Measurements from ENCODE around the gene OPN1MW3. TPM values are rescaled to one million over a fixed set of nuclear protein-coding genes. Genes with fewer than 3 reads are reported as not detected.
"Not testable (repeated sequence)": the region's sequence is repeated elsewhere in the genome, so short reads cannot be mapped to it uniquely, and the experiment has no call there.

Gene OPN1MW3
- polyA plus RNA-seq, 1 donor from 2014 or later, result not detected

GRCh38 chrX:154284489-154285338, 27.3 kb downstream of the OPN1MW3 start:
- H3F3A ChIP-seq (ENCODE audit: insufficient read depth, low read length, poor library complexity, severe bottlenecking); H3K4me3 ChIP-seq (ENCODE audit: low read length); H3K36me3 ChIP-seq (ENCODE audit: insufficient read depth, low read length); H2AFZ ChIP-seq (ENCODE audit: low read depth, low read length); H3K9ac ChIP-seq (ENCODE audit: low read length); H3K27ac ChIP-seq (ENCODE audit: low read length); H4K20me1 ChIP-seq (ENCODE audit: insufficient read depth); H3K4me2 ChIP-seq (ENCODE audit: low read length); H3K27me3 ChIP-seq (ENCODE audit: insufficient read depth, low read depth, low read length); H3K79me2 ChIP-seq (replicated peaks; ENCODE audit: insufficient read depth, low read length); H3K9me2 ChIP-seq (ENCODE audit: insufficient read depth, low read length); H3K9me3 ChIP-seq (ENCODE audit: low read length): not testable (repeated sequence)

DNA sequence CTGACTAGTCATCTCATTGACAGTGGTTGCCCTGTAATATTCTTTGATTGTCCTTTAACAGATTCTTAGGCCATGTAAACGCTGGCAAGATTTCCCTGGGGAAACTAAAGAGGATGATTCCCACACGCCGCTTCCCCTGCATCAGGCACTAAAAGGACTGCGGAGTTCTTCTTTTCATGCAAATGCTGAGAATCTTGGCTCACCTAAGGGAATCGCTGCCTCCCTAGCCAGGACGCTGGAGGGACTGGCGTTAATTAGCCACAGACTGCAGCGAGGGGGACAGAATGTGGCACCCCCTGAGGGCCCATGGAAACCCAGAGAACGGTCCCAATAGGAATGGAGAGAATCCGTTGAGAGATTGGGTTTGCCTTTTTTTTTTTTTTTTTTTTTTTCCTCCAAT, 29.0 kb downstream of the OPN1MW3 start:
- H3K27ac ChIP-seq (ENCODE audit: low read length); H3K36me3 ChIP-seq (ENCODE audit: insufficient read depth, low read length); H2AFZ ChIP-seq (ENCODE audit: low read depth, low read length); H3K79me2 ChIP-seq (replicated peaks; ENCODE audit: insufficient read depth, low read length); H3K4me3 ChIP-seq (ENCODE audit: low read length); H3K9me2 ChIP-seq (ENCODE audit: insufficient read depth, low read length); H3F3A ChIP-seq (ENCODE audit: insufficient read depth, low read length, poor library complexity, severe bottlenecking); H3K9me3 ChIP-seq (ENCODE audit: low read length); H3K4me2 ChIP-seq (ENCODE audit: low read length); H3K9ac ChIP-seq (ENCODE audit: low read length); H4K20me1 ChIP-seq (ENCODE audit: insufficient read depth); H3K27me3 ChIP-seq (ENCODE audit: insufficient read depth, low read depth, low read length): not testable (repeated sequence)

DNA sequence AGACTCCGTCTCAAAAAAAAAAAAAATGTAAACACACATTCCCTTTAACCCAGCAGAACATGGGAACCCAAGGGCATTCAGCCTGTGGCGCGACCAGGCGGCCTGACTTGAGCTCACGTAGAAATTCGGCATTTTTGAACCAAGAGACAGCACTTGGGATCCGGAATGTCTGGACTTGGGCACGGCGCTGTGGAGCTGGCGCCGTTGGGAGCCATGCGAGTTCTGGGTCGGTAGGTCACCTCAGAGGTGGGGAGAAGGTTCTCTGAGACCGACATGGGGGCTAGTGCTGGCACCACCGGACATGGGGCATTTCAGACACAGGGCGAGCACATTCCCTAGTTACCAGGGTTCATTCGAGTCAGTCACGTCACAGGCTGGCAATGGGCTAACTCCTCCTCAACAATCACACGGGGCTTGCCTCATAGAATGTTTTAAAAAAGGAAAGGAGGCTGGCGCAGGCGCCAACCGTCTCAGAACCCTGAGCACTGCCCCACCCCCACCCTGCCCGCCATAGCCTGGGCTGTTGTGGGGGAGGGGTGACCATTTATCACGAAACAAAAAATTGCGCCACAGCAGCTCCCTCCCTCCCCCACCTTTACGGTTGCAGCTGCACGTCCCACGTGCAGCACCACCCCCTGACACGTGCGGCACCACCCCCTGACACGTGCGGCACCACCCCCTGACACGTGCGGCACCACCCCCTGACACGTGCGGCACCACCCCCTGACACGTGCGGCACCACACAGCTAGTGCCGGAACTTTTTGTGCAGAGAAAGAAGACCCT, 37.6 kb downstream of the OPN1MW3 start, which contains the start of gene TEX28:
Gene TEX28 (minus strand): TSS at position 334 of the 784 bp plus-strand sequence. CDS start 3,007 bp downstream, outside the sequence.
- H3K79me2 ChIP-seq (replicated peaks; ENCODE audit: insufficient read depth, low read length), result no peaks in the 10 kb centered on the region
- TF ChIP-seq CTCF (IDR thresholded peaks at IDR 0.05; ENCODE audit: poor library complexity, severe bottlenecking) (no peak), RAD21 (conservative IDR thresholded peaks at IDR 0.05) (no peak), EP300 (conservative IDR thresholded peaks at IDR 0.05; ENCODE audit: poor library complexity, severe bottlenecking) (no peak)
- TF ChIP-seq, protein P1, sequence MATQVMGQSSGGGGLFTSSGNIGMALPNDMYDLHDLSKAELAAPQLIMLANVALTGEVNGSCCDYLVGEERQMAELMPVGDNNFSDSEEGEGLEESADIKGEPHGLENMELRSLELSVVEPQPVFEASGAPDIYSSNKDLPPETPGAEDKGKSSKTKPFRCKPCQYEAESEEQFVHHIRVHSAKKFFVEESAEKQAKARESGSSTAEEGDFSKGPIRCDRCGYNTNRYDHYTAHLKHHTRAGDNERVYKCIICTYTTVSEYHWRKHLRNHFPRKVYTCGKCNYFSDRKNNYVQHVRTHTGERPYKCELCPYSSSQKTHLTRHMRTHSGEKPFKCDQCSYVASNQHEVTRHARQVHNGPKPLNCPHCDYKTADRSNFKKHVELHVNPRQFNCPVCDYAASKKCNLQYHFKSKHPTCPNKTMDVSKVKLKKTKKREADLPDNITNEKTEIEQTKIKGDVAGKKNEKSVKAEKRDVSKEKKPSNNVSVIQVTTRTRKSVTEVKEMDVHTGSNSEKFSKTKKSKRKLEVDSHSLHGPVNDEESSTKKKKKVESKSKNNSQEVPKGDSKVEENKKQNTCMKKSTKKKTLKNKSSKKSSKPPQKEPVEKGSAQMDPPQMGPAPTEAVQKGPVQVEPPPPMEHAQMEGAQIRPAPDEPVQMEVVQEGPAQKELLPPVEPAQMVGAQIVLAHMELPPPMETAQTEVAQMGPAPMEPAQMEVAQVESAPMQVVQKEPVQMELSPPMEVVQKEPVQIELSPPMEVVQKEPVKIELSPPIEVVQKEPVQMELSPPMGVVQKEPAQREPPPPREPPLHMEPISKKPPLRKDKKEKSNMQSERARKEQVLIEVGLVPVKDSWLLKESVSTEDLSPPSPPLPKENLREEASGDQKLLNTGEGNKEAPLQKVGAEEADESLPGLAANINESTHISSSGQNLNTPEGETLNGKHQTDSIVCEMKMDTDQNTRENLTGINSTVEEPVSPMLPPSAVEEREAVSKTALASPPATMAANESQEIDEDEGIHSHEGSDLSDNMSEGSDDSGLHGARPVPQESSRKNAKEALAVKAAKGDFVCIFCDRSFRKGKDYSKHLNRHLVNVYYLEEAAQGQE (IDR thresholded peaks at IDR 0.05; ENCODE audit: borderline replicate concordance), result no peak
- no peak within 1 kb of the TSS for H3K4me2 ChIP-seq (ENCODE audit: low read length)
- no peaks in the 10 kb centered on the region for H3F3A ChIP-seq (ENCODE audit: insufficient read depth, low read length, poor library complexity, severe bottlenecking)
- H3K9me2 ChIP-seq (ENCODE audit: insufficient read depth, low read length), result no peaks in the 10 kb centered on the region
- no peaks in the 10 kb centered on the region for H3K36me3 ChIP-seq (ENCODE audit: insufficient read depth, low read length)
- H3K9me3 ChIP-seq (ENCODE audit: low read length), result no peaks in the 10 kb centered on the region
- no peaks in the 10 kb centered on the region for H4K20me1 ChIP-seq (ENCODE audit: insufficient read depth)
- no peak within 1 kb of the TSS for H2AFZ ChIP-seq (ENCODE audit: low read depth, low read length)
- no peak within 1 kb of the TSS for H3K4me3 ChIP-seq (ENCODE audit: low read length)
- H3K9ac ChIP-seq (ENCODE audit: low read length), result no peak within 1 kb of the TSS
- H3K27ac ChIP-seq (ENCODE audit: low read length), result no peak within 1 kb of the TSS
- no peaks in the 10 kb centered on the region for H3K27me3 ChIP-seq (ENCODE audit: insufficient read depth, low read depth, low read length)
